HEK293T (cell line): ENCODE data around the gene DISP3.

Experiments
- CTCF ChIA-PET: fragments of 350-600 bp; formaldehyde crosslinking; extraction: SDS; loops from one replicate; lab custom pipeline; 2021; ENCODE audit warnings: antibody characterized with exemption, inconsistent platforms; lab: Yijun Ruan, JAX
- POLR2A ChIA-PET: fragments of 350-600 bp; formaldehyde crosslinking; extraction: SDS; loops from one replicate; lab custom pipeline; 2020; ENCODE audit warnings: antibody characterized with exemption, inconsistent platforms; lab: Yijun Ruan, JAX
- DNase-seq: peaks from one replicate; pipeline ENCODE4 v3.0.0; 2012; ENCODE audit warnings: mixed read lengths; ENCODE audit errors: extremely low spot score
- ARNT ChIP-seq: fragments of 450-650 bp; IDR thresholded peaks from 2 replicates; pipeline ENCODE4 v1.6.1; 2017; ENCODE audit warnings: mild to moderate bottlenecking
- BHLHE40 ChIP-seq: fragments of 450-650 bp; IDR thresholded peaks from 2 replicates; pipeline ENCODE4 v1.6.1; 2016; ENCODE audit warnings: mild to moderate bottlenecking, moderate library complexity, borderline replicate concordance
- CTBP1 ChIP-seq: fragments of 450-650 bp; IDR thresholded peaks from 2 replicates; pipeline ENCODE4 v1.6.1; 2016; ENCODE audit warnings: borderline replicate concordance
- ELF4 ChIP-seq: fragments of 450-650 bp; IDR thresholded peaks from 2 replicates; pipeline ENCODE4 v1.6.1; 2017; ENCODE audit warnings: antibody characterized with exemption
- FOXA1 ChIP-seq: fragments of 450-650 bp; IDR thresholded peaks from 2 replicates; pipeline ENCODE4 v1.6.1; 2016; ENCODE audit warnings: mild to moderate bottlenecking
- FOXK2 ChIP-seq: fragments of 450-650 bp; IDR thresholded peaks from 2 replicates; pipeline ENCODE4 v1.6.1; 2016; ENCODE audit warnings: mild to moderate bottlenecking
- FOXM1 ChIP-seq: fragments of 450-650 bp; IDR thresholded peaks from 2 replicates; pipeline ENCODE4 v1.6.1; 2017; ENCODE audit warnings: mild to moderate bottlenecking, borderline replicate concordance
- HDGF ChIP-seq: fragments of 450-650 bp; IDR thresholded peaks from 2 replicates; pipeline ENCODE4 v1.6.1; 2017; ENCODE audit warnings: antibody characterized with exemption, borderline replicate concordance
- L3MBTL2 ChIP-seq: fragments of 450-650 bp; conservative IDR thresholded peaks from 2 replicates; pipeline ENCODE4 v1.6.1; 2016; ENCODE audit warnings: mild to moderate bottlenecking
- LEF1 ChIP-seq: fragments of 450-650 bp; IDR thresholded peaks from 2 replicates; pipeline ENCODE4 v1.6.1; 2017; ENCODE audit warnings: mild to moderate bottlenecking, borderline replicate concordance
- NFRKB ChIP-seq: fragments of 450-650 bp; IDR thresholded peaks from 2 replicates; pipeline ENCODE4 v1.6.1; 2016; ENCODE audit warnings: mild to moderate bottlenecking, moderate library complexity
- SP1 ChIP-seq: fragments of 450-650 bp; IDR thresholded peaks from 2 replicates; pipeline ENCODE4 v1.6.1; 2017
- SUZ12 ChIP-seq: fragments of 450-650 bp; IDR thresholded peaks from 2 replicates; pipeline ENCODE4 v1.6.1; 2016; ENCODE audit warnings: mild to moderate bottlenecking
- TARDBP ChIP-seq: fragments of 450-650 bp; IDR thresholded peaks from 2 replicates; pipeline ENCODE4 v1.6.1; 2016
- ZNF384 ChIP-seq: fragments of 450-650 bp; IDR thresholded peaks from 2 replicates; pipeline ENCODE4 v1.6.1; 2016
- TF ChIP-seq, protein P1 (sequence below): fragments of 450-650 bp; IDR thresholded peaks from 2 replicates; pipeline ENCODE4 v1.6.1; 2016

Gene DISP3

DNA sequence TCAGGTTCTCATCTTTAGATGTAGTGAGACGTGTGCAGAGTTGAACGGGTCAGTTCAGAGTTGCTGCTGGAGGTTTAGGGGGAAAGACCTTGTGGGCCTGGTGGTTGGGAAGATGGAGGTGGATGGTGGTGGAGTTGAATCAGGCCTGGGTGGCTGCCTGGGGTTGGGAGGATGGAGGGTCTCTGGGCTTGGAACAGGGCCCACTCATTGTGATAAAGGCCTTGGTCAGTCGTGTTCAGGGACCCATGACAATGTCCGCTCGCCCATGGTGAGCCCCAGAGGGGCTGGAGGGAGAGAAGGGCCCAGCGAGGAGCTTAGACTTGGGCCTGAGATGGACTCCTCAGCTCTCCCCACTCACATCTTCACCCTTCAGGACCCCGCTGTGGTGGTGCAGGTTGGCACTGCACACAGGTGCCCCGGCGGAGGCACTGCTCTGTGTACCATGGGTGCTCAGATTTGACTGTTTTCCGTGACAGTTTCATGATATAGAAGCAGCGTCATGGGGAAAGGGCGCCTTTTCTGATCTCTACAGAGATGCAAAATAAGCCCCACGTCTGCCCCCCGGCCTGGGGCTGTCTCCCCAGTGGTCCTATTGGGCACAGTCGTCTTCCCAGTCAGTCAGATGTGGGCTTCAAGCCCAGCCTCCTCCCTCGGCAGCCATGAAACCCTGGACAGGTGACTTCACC lies 39.2 kb downstream of the DISP3 start:
- CTCF ChIA-PET: no interaction called here
- TF ChIP-seq L3MBTL2 (no peak), LEF1 (no peak), FOXK2 (no peak), FOXM1 (no peak), SUZ12 (no peak), NFRKB (no peak), ELF4 (no peak), TARDBP (no peak), ZNF384 (no peak), FOXA1 (no peak), ARNT (no peak), HDGF (no peak), SP1 (no peak), CTBP1 (no peak), BHLHE40 (no peak)
- TF ChIP-seq, protein P1, sequence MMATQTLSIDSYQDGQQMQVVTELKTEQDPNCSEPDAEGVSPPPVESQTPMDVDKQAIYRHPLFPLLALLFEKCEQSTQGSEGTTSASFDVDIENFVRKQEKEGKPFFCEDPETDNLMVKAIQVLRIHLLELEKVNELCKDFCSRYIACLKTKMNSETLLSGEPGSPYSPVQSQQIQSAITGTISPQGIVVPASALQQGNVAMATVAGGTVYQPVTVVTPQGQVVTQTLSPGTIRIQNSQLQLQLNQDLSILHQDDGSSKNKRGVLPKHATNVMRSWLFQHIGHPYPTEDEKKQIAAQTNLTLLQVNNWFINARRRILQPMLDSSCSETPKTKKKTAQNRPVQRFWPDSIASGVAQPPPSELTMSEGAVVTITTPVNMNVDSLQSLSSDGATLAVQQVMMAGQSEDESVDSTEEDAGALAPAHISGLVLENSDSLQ: no peak
- no peak for DNase-seq
- POLR2A ChIA-PET: no interaction called here

DNA sequence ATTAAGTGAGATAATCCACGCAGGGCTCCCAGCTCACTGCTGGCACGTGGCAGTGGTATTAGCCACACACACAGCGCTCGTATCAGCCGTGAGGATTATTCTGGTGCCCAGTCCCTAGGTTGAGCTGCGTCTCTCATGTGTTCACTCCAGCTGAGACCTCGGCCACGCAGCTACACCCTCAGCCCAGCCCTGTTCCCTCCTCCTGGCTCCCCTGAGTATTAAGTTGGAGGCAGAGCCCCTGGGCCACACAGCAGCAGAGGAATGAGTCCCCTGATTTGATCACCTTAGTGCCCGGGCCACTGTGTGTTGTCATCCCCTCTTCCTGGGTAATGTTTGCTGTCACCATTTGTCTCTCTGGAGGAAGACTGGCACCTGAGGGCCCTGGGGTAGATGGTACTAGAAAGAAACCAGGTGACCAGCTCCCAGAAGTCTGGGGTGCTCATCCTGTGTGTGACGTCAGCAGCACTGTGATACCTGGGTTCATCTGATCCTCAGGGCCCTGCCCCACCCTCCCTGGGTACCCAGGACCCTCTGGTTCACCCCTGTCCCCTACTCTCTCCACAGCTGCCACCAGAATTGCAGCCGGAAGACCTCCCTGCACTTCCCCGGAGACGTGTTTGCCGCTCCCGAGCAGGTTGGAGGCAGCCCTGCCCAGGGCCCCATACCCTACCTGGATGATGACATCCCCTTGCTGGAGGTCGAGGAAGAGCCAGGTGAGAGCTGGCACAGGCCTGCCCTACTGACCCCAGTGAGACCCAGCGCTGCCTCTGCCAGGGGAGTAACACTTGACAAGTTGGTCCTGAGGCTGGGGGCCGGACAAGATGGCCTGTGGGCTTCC lies 40.1 kb downstream of the DISP3 start:
- ChIA-PET CTCF (no interaction called here), POLR2A (no interaction called here)
- TF ChIP-seq FOXK2: no peak
- DNase-seq: no peak

DNA sequence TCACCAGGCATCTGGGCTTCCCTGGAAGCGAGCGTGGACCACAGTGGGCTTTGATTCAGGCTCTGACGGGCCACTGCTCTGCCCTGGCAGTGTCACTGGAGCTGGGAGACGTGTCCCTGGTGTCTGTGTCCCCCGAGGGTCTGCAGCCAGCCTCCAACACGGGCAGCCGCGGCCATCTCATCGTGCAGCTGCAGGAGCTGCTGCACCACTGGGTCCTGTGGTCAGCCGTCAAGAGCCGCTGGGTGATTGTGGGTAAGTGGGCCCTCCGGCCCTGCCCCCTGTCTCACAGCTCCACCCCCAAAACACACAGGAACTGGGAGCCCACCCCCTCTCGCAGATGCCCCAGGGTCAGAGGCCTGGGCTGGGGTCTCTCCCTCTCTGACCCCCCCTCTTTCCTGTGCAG lies 40.7 kb downstream of the DISP3 start:
- no peak for DNase-seq
- TF ChIP-seq ZNF384: no peak
- TF ChIP-seq SP1: no peak
- no peak for TF ChIP-seq FOXA1
- TF ChIP-seq FOXM1: no peak
- no peak for TF ChIP-seq L3MBTL2
- POLR2A ChIA-PET: no interaction called here
- CTCF ChIA-PET: no interaction called here

DNA sequence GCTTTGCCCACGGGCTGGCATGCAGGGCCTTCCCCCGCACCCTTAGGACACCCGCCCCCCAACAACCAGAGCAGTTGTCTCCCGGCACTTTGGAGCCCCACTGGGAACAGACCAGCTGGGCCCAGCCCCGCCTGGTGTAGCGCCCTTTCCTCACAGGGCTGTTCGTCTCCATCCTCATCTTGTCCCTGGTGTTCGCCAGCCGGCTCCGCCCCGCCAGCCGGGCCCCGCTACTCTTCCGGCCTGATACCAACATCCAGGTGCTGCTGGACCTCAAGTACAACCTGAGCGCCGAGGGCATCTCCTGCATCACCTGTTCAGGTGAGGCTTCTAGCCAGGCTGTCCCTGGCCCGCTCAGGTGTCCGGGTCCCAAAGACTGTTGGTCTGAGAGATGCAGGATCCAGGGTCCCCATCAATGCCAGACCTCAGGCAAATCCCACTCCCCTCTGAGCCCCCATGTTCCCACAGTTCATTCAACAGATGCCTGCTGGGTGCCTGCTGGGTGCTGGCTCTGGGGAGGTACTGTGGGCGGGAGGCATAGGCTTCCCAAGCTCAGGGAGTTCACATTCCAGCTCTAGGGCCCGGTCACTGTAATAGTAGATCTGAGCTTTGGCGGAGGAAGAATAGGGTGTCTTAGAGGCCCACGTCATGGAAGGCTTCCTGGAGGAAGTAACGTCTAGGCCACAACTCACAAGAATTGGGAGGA lies 41.7 kb downstream of the DISP3 start:
- POLR2A ChIA-PET: no interaction called here
- DNase-seq: no peak
- CTCF ChIA-PET: no interaction called here
- no peak for TF ChIP-seq NFRKB
- no peak for TF ChIP-seq FOXM1
- TF ChIP-seq FOXK2: no peak
- no peak for TF ChIP-seq LEF1
- TF ChIP-seq L3MBTL2: no peak
- no peak for TF ChIP-seq FOXA1
- TF ChIP-seq SP1: no peak
- TF ChIP-seq, protein P1: no peak
- TF ChIP-seq HDGF: no peak
- no peak for TF ChIP-seq ELF4
- TF ChIP-seq CTBP1: no peak
- TF ChIP-seq ZNF384: no peak
- TF ChIP-seq ARNT: no peak
- no peak for TF ChIP-seq BHLHE40
- no peak for TF ChIP-seq SUZ12
- no peak for TF ChIP-seq TARDBP

DNA sequence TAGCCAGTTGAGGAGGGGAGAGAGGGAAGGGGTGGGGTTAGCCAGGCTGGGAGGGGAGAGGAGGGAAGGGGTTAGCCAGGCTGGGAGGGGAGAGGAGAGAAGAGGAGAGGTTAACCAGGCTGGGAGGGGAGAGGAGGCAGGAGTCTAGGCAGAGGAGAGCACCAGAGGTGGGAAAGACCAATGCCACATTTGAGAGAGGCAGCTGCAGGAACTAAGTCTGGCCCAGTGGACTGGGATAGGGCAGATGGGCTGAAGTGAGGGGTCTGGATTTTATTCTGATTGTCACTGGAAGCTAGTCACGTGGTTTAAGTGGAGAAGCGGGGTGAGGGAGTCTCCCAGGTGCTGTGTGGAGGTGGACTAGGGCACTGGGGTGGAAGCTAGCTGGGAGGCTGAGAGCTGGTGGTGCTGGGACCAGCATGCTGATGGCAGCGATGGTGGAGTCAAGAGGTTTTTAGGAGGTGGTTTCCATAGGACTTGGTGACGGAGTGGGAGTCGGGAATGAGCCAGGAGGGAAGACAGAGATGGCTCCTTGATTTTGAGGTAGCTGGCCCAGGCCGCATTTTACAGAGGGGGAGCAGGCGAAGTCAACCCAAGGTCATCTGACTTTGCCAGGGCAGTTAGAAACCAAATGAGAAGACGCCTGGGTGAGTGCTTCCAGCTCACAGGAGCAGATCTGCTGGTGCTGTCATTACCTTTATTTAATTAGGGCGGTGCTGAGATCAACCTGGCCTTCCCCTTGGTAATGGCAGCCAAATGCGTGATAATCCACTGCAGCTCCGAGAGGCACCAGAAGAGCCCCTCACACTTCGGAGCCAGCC lies 42.8 kb downstream of the DISP3 start:
- POLR2A ChIA-PET: no interaction called here
- TF ChIP-seq, protein P1: no peak
- TF ChIP-seq FOXK2 (no peak), LEF1 (no peak), SP1 (no peak), SUZ12 (no peak), ZNF384 (no peak), ARNT (no peak), CTBP1 (no peak), HDGF (no peak), ELF4 (no peak), FOXM1 (no peak), FOXA1 (no peak), NFRKB (no peak), BHLHE40 (no peak), TARDBP (no peak)
- CTCF ChIA-PET: interaction anchor here (0.6 kb wide), 1 partner anchor 161 kb away, joined by 6 read pairs; no protein-coding TSS in a partner anchor
- DNase-seq: no peak
